Endodermal cell (in vitro differentiated cells): ENCODE results near the gene RNLS. TPM values are rescaled to one million over a fixed set of nuclear protein-coding genes. Genes with fewer than 3 reads are reported as not detected.

Source experiments
- DNase-seq: peaks from one replicate; pipeline ENCODE4 v3.0.0-alpha.2; 2017
- H3K27ac ChIP-seq: 2 replicates; pipeline ENCODE4 v1.5.1; 2013; ENCODE audit warnings: mild to moderate bottlenecking, low read depth, low read length, moderate library complexity
- H3K27me3 ChIP-seq: 2 replicates; pipeline ENCODE4 v1.6.1; 2013; ENCODE audit warnings: mild to moderate bottlenecking, low read length, moderate library complexity; ENCODE audit not compliant: insufficient read depth, control insufficient read depth, poor library complexity, severe bottlenecking
- H3K36me3 ChIP-seq: 2 replicates; pipeline ENCODE4 v1.7.0; 2013; ENCODE audit warnings: mild to moderate bottlenecking, low read length, moderate library complexity; ENCODE audit not compliant: control insufficient read depth, insufficient read depth
- H3K4me1 ChIP-seq: one replicate; pipeline ENCODE4 v1.7.0; 2013; ENCODE audit warnings: low read length; ENCODE audit not compliant: control insufficient read depth, insufficient read depth
- H3K4me3 ChIP-seq: 2 replicates; pipeline ENCODE4 v1.5.1; 2013; ENCODE audit warnings: mild to moderate bottlenecking, low read length, moderate library complexity
- H3K9ac ChIP-seq: 2 replicates; pipeline ENCODE4 v1.6.1; 2013; ENCODE audit warnings: mild to moderate bottlenecking, low read length, moderate library complexity; ENCODE audit not compliant: poor library complexity, severe bottlenecking; ENCODE audit errors: extremely low read depth
- H3K9me3 ChIP-seq: 2 replicates; pipeline ENCODE4 v1.6.1; 2013; ENCODE audit warnings: mild to moderate bottlenecking, low read length, moderate library complexity; ENCODE audit not compliant: control insufficient read depth
- H3K27ac Mint-ChIP-seq: 2 replicates; pipeline ENCODE4 v1.8.0; 2020; ENCODE audit warnings: mixed read lengths
- H3K27me3 Mint-ChIP-seq: 2 replicates; pipeline ENCODE4 v1.8.0; 2021; ENCODE audit warnings: mild to moderate bottlenecking, mixed read lengths; ENCODE audit not compliant: insufficient read depth
- H3K36me3 Mint-ChIP-seq: 2 replicates; pipeline ENCODE4 v1.8.0; 2020; ENCODE audit warnings: low read depth, mixed read lengths
- H3K4me1 Mint-ChIP-seq: 2 replicates; pipeline ENCODE4 v1.8.0; 2020; ENCODE audit warnings: mixed read lengths
- H3K4me3 Mint-ChIP-seq: 2 replicates; pipeline ENCODE4 v1.8.0; 2020; ENCODE audit warnings: mild to moderate bottlenecking, moderate library complexity, mixed read lengths
- H3K9me3 Mint-ChIP-seq: 2 replicates; pipeline ENCODE4 v1.8.0; 2020; ENCODE audit warnings: mild to moderate bottlenecking, mixed read lengths
- WGBS, 2 experiments: methylation state at CpG; one replicate each; pipeline versions ENCODE4 v1.1.5 to v1.1.7; 2013; ENCODE audit warnings: missing lambda C conversion rate in 2 of 2, mixed read lengths in 1 of 2; ENCODE audit not compliant: insufficient coverage in 1 of 2, insufficient read length in 1 of 2; 5-methylcytosine and 5-hydroxymethylcytosine counted together
- total RNA-seq, 2 donors: library from RNA; stranded (reverse); fragmentation: NEBNext Ultra II Directional in 1 of 2; extraction: Animal tissue kit (Norgen Biotek cat#: 25700) in 1 of 2; gene quantifications; 2 replicates in 1 of 2; 3 replicates in 1 of 2; pipeline ENCODE4 v1.2.1, GENCODE V29; 2021
- TF ChIP-seq, protein P1 (sequence below): fragments of 200-600 bp; sonication (generic); conservative IDR thresholded peaks from 2 replicates; pipeline ENCODE4 v1.5.0; 2021; ENCODE audit warnings: antibody characterized with exemption, mild to moderate bottlenecking

RNLS gene
- total RNA-seq, 2 donors from 2014 or later: 10.1 to 12.3 TPM

DNA sequence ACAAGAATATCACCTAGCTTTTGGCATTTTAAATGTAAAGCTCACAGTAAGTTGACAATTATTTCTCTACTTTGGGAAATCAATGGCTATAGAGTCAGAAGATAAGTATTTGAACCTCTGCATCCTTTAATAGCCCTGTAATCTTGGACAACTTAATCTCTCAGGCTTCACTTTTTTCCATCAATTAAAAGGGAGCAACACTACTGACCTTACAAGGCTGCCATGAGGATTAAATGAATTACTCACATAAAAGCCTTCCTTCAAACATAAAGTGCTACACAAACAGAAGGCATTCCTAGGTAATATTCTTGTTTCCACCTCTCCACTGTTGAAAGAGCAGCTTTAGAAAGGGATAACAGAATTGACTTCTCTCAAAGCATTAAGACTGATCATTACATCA lies 266.0 kb downstream of the RNLS start:
- Mint-ChIP-seq H3K4me1 (peaks cover 11% of the 10 kb centered on the region), H3K27me3 (peaks cover 15% of the 10 kb centered on the region), H3K36me3 (peaks cover 4% of the 10 kb centered on the region), H3K27ac (no peak overlapping the region), H3K4me3 (no peak overlapping the region), H3K9me3 (peaks cover 30% of the 10 kb centered on the region)
- Histone ChIP-seq H3K27ac (no peak overlapping the region), H3K36me3 (no peaks in the 10 kb centered on the region), H3K4me3 (no peak overlapping the region), H3K27me3 (no peaks in the 10 kb centered on the region), H3K9me3 (peaks cover 24% of the 10 kb centered on the region), H3K4me1 (peaks cover 4% of the 10 kb centered on the region), H3K9ac (no peak overlapping the region)
- no peak for DNase-seq
- TF ChIP-seq, protein P1, sequence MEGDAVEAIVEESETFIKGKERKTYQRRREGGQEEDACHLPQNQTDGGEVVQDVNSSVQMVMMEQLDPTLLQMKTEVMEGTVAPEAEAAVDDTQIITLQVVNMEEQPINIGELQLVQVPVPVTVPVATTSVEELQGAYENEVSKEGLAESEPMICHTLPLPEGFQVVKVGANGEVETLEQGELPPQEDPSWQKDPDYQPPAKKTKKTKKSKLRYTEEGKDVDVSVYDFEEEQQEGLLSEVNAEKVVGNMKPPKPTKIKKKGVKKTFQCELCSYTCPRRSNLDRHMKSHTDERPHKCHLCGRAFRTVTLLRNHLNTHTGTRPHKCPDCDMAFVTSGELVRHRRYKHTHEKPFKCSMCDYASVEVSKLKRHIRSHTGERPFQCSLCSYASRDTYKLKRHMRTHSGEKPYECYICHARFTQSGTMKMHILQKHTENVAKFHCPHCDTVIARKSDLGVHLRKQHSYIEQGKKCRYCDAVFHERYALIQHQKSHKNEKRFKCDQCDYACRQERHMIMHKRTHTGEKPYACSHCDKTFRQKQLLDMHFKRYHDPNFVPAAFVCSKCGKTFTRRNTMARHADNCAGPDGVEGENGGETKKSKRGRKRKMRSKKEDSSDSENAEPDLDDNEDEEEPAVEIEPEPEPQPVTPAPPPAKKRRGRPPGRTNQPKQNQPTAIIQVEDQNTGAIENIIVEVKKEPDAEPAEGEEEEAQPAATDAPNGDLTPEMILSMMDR: no peak

DNA sequence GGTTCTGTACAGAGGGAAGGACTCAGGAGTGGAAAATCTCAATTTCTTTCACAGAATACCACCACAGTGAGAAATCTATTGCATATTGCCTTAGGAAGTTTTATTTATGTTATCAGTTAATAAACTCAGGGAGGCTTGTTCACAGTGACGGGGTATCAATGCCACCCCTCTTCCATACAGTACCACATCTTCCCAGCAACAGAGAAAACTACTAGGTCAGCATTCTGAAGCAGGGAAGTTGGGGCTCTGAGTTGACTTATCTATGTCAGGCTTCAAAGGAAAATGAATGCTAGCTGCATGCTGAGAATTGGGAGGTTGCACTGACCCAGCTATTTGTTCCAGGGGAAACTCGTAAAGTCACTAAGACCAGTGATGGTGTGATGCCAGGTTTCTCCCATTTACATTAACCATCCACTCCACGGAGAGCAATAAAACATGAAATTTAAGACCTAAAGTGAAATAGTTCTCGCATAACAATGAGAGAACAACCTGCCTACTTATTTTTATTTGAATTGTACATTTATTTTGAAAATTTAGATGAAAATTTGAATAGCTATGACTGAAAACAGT lies 266.7 kb downstream of the RNLS start:
- peaks cover 14% of the 10 kb centered on the region for H3K27me3 Mint-ChIP-seq
- Histone ChIP-seq H3K9me3 (peaks cover 24% of the 10 kb centered on the region), H3K9ac (no peak overlapping the region), H3K36me3 (no peaks in the 10 kb centered on the region), H3K27ac (no peak overlapping the region), H3K27me3 (no peaks in the 10 kb centered on the region), H3K4me3 (no peak overlapping the region), H3K4me1 (peaks cover 6% of the 10 kb centered on the region)
- H3K4me1 Mint-ChIP-seq: peaks cover 18% of the 10 kb centered on the region
- peaks cover 26% of the 10 kb centered on the region for H3K9me3 Mint-ChIP-seq
- no peak for DNase-seq
- no peak overlapping the region for H3K27ac Mint-ChIP-seq
- peaks cover 4% of the 10 kb centered on the region for H3K36me3 Mint-ChIP-seq
- 89% methylated on average over 3 of the region's 4 CpGs; no CpG with 5 or more reads in 1 of the 2 experiments for WGBS, 2 experiments
- TF ChIP-seq, protein P1: no peak
- no peak overlapping the region for H3K4me3 Mint-ChIP-seq

DNA sequence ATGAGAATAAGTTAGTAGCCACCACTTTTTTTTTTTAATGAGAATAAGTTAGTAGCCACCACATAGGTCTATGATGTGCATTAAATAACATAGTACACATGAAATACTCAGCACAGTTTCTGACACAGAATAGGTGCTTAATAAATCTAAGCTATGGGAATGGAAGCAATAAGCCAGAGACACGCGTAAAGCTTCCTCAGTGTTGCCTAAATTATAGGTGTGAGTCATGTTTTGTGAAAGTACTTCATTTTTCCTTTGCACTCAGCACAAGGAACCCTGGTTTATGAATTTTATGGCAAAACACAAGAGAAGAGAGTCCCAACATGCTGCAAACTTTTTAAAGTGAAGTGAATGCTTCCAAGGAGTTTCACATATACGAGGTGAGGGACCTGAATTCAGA lies 267.4 kb downstream of the RNLS start:
- Histone ChIP-seq H3K27ac (no peak overlapping the region), H3K36me3 (no peaks in the 10 kb centered on the region), H3K4me1 (peaks cover 6% of the 10 kb centered on the region), H3K4me3 (no peak overlapping the region), H3K9ac (no peak overlapping the region), H3K9me3 (peaks cover 21% of the 10 kb centered on the region), H3K27me3 (no peaks in the 10 kb centered on the region)
- H3K9me3 Mint-ChIP-seq: peaks cover 20% of the 10 kb centered on the region
- peaks cover 20% of the 10 kb centered on the region for H3K4me1 Mint-ChIP-seq
- peaks cover 4% of the 10 kb centered on the region for H3K36me3 Mint-ChIP-seq
- no peak overlapping the region for H3K4me3 Mint-ChIP-seq
- 91 to 92% methylated on average over 3 of the region's 3 CpGs for WGBS, 2 experiments
- no peak overlapping the region for H3K27ac Mint-ChIP-seq
- H3K27me3 Mint-ChIP-seq: peaks cover 14% of the 10 kb centered on the region
- TF ChIP-seq, protein P1: no peak
- DNase-seq: no peak
